ENCODE measurements around the gene EVI5.

DNA sequence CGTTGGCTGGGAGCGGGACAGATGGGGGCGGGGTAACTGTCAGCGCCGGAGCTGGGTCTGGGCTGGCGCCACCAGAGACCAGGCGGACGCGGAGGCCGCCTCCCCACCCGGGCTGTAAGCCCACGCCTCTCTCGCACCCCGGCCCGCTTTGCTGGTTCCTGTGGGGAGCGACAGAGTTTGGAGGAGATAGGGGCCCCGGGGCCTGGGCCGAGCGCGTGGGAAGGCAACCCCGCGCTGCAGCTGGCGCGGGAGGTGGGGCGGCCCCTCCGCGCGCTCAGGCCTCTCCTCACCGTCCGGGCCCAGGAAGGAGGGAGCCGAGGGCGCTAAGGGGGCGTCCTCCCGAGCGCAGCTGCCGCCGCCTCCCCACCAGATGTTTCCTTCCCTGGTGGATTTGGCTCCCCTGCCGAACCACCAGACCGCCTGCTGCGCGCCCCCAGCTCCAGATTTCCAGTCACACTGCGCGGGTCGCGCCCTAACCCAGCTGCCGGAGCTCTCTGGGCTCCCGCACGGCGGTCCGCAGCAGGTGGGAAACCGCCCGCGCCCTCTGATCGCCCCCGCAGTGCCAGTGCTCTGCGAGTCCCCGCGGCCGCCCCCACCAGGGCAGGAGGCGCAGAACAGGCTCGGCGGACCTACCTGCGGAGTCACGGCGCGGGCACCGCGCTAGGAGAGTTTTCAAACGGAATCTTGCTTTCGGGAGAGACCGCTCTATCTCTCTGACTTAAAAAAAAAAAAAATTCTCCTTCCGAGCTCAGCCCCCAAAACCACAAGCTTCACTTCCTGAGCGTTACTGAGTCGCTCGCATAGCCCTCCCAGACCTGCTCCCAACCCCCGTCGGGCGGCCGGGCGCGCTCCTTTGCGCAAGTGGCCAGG, 299.3 kb downstream of the EVI5 start:
- TF ChIP-seq, protein P1, sequence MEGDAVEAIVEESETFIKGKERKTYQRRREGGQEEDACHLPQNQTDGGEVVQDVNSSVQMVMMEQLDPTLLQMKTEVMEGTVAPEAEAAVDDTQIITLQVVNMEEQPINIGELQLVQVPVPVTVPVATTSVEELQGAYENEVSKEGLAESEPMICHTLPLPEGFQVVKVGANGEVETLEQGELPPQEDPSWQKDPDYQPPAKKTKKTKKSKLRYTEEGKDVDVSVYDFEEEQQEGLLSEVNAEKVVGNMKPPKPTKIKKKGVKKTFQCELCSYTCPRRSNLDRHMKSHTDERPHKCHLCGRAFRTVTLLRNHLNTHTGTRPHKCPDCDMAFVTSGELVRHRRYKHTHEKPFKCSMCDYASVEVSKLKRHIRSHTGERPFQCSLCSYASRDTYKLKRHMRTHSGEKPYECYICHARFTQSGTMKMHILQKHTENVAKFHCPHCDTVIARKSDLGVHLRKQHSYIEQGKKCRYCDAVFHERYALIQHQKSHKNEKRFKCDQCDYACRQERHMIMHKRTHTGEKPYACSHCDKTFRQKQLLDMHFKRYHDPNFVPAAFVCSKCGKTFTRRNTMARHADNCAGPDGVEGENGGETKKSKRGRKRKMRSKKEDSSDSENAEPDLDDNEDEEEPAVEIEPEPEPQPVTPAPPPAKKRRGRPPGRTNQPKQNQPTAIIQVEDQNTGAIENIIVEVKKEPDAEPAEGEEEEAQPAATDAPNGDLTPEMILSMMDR (IDR thresholded peaks at IDR 0.05): peak in 3 of 12 donors; percentile 15 to 29 (median 26)
- no peak for TF ChIP-seq POLR2A (IDR thresholded peaks at IDR 0.05)
